ENCODE results near the gene TMEM9. TPM values are rescaled to one million over a fixed set of nuclear protein-coding genes. Genes with fewer than 3 reads are reported as not detected.

The TMEM9 gene
- total and polyA plus RNA-seq, 10 of the 15 experiments (the other 5 are each of a cell fraction or from before 2014, with no cell fraction given), result 7.2 to 46.1 (median 17.3) TPM

GRCh38 chr1:201095581-201095980 is 58.7 kb downstream of the TMEM9 start (continued):
- TF ChIP-seq MLLT1 (IDR thresholded peaks at IDR 0.05), result no peak

- no peaks in the 10 kb centered on the region for H3K9me3 ChIP-seq (replicated peaks; ENCODE audit: control insufficient read depth, insufficient read depth, low read length)
- CTCF ChIA-PET, result no interaction called here
- no peaks in the 10 kb centered on the region for H4K20me1 ChIP-seq (ENCODE audit: control insufficient read depth, insufficient read depth)
- H3K9ac ChIP-seq (ENCODE audit: control insufficient read depth, insufficient read depth, low read length), result no peak overlapping the region
- no peak overlapping the region for H3K4me3 ChIP-seq
- SMC1A ChIA-PET (ENCODE audit: uncharacterized antibody, unreplicated experiment), result no interaction called here
- no peak overlapping the region for H3K27ac ChIP-seq (ENCODE audit: control insufficient read depth, insufficient read depth)
- H3K4me1 ChIP-seq (ENCODE audit: control insufficient read depth, insufficient read depth, low read length), result no peaks in the 10 kb centered on the region; the same call in 1 of the 2 replicates
- ATAC-seq, result no peak
- H3K36me3 ChIP-seq (ENCODE audit: control insufficient read depth in 2 of 2, insufficient read depth in 2 of 2, low read length in 1 of 2), result no peaks in the 10 kb centered on the region
- in situ Hi-C loops (cut with MboI) (no loop called here), intact Hi-C loops (cut with micrococcal nuclease; ENCODE audit: unreplicated experiment) (no loop called here)
- H3K4me2 ChIP-seq (ENCODE audit: control insufficient read depth, insufficient read depth), result no peak overlapping the region
- FAIRE-seq, result no peak
- no peak overlapping the region for H2AFZ ChIP-seq (ENCODE audit: control insufficient read depth, low read depth, low read length)
- RAD21 ChIA-PET (ENCODE audit: unreplicated experiment), result interaction anchor here (1.4 kb wide), 1 partner anchor 20 kb away, joined by 3 read pairs; no protein-coding TSS in a partner anchor
- POLR2A ChIA-PET, result no interaction called here
- TF ChIP-seq PAX5 (IDR thresholded peaks at IDR 0.05; ENCODE audit: borderline replicate concordance, low read depth, low read length) (no peak), POU2F2 (IDR thresholded peaks at IDR 0.05; ENCODE audit: borderline replicate concordance, low read depth, low read length) (no peak), CHD2 (IDR thresholded peaks at IDR 0.05; ENCODE audit: borderline replicate concordance, low read depth, low read length) (no peak)
- 17% methylated on average over 4 of the region's 4 CpGs for WGBS (ENCODE audit: insufficient coverage, insufficient replicate concordance, low lambda C conversion rate, missing lambda C conversion rate)
- BruUV-seq (replicated peaks), result no TSS peak
- no peak for DNase-seq (ENCODE audit: low read depth, low spot score)
- no peaks in the 10 kb centered on the region for H3K79me2 ChIP-seq (ENCODE audit: control insufficient read depth, insufficient read depth, low read length)
- peaks cover 2% of the 10 kb centered on the region in 2 experiments; a peak in 3 of 4 replicates for H3K27me3 ChIP-seq (replicated peaks in 1 of 2; ENCODE audit: control insufficient read depth in 2 of 2, insufficient read depth in 2 of 2, low read length in 1 of 2)
Observed at GRCh38 chr1:201094832-201095231, 59.4 kb downstream of the TMEM9 start.

- in situ Hi-C loops (cut with MboI), result no loop called here
- Histone ChIP-seq H4K20me1 (ENCODE audit: control insufficient read depth, insufficient read depth) (no peaks in the 10 kb centered on the region), H3K27ac (ENCODE audit: control insufficient read depth, insufficient read depth) (no peak overlapping the region)
Observed at GRCh38 chr1:201093962-201094361, 60.3 kb downstream of the TMEM9 start.

More at GRCh38 chr1:201093962-201094361, 60.3 kb downstream of the TMEM9 start:
- H3K79me2 ChIP-seq (ENCODE audit: control insufficient read depth, insufficient read depth, low read length), result no peaks in the 10 kb centered on the region
- H3K36me3 ChIP-seq (ENCODE audit: control insufficient read depth in 2 of 2, insufficient read depth in 2 of 2, low read length in 1 of 2), result no peaks in the 10 kb centered on the region
- no TSS peak for BruUV-seq (replicated peaks)
- H2AFZ ChIP-seq (ENCODE audit: control insufficient read depth, low read depth, low read length), result no peak overlapping the region
- no peak for DNase-seq (ENCODE audit: low read depth, low spot score)
- intact Hi-C loops (cut with micrococcal nuclease; ENCODE audit: unreplicated experiment), result no loop called here
- no peak overlapping the region for H3K4me3 ChIP-seq
- ChIA-PET RAD21 (ENCODE audit: unreplicated experiment) (no interaction called here), POLR2A (no interaction called here), SMC1A (ENCODE audit: uncharacterized antibody, unreplicated experiment) (no interaction called here), CTCF (no interaction called here)
- peaks cover 2% of the 10 kb centered on the region in 2 experiments; a peak in 3 of 4 replicates for H3K27me3 ChIP-seq (replicated peaks in 1 of 2; ENCODE audit: control insufficient read depth in 2 of 2, insufficient read depth in 2 of 2, low read length in 1 of 2)
- no peak overlapping the region for H3K4me2 ChIP-seq (ENCODE audit: control insufficient read depth, insufficient read depth)
- H3K9me3 ChIP-seq (replicated peaks; ENCODE audit: control insufficient read depth, insufficient read depth, low read length), result no peaks in the 10 kb centered on the region
- FAIRE-seq, result no peak
- 20% methylated on average over 7 of the region's 7 CpGs for WGBS (ENCODE audit: insufficient coverage, insufficient replicate concordance, low lambda C conversion rate, missing lambda C conversion rate)
- TF ChIP-seq MEF2B (IDR thresholded peaks at IDR 0.05; ENCODE audit: partially characterized antibody, poor library complexity, severe bottlenecking) (no peak), FOS (IDR thresholded peaks at IDR 0.05; ENCODE audit: borderline replicate concordance, extremely low read depth, insufficient read length) (no peak), EZH2 (IDR thresholded peaks at IDR 0.05; ENCODE audit: borderline replicate concordance, control insufficient read depth, low read depth, low read length) (no peak), TCF12 (IDR thresholded peaks at IDR 0.05; ENCODE audit: low read depth, low read length) (no peak), PKNOX1 (IDR thresholded peaks at IDR 0.05) (no peak), RBBP5 (conservative IDR thresholded peaks at IDR 0.05) (no peak)
- H3K9ac ChIP-seq (ENCODE audit: control insufficient read depth, insufficient read depth, low read length), result no peak overlapping the region
- ATAC-seq, result no peak
- no peaks in the 10 kb centered on the region; the same call in 1 of the 2 replicates for H3K4me1 ChIP-seq (ENCODE audit: control insufficient read depth, insufficient read depth, low read length)

All from GM12878 (cell line).